ENCODE measurements around the gene ANK3. TPM values are rescaled to one million over a fixed set of nuclear protein-coding genes. Genes with fewer than 3 reads are reported as not detected.

ANK3 gene
- total RNA-seq, 1 experiment from 2014 or later = 15.3 TPM

- ChIA-PET POLR2A (no interaction called here), CTCF (no interaction called here), RAD21 (ENCODE audit: low non-redundant PET in 1 of 2, low total read pairs in 2 of 2, uncharacterized antibody in 2 of 2, unreplicated experiment in 2 of 2) (no interaction called here)
- no peaks in the 10 kb centered on the region for H4K20me1 ChIP-seq (ENCODE audit: insufficient read depth)
- TF ChIP-seq SP1 (IDR thresholded peaks at IDR 0.05; ENCODE audit: low read depth) (no peak), CBX3 (IDR thresholded peaks at IDR 0.05; ENCODE audit: low read depth) (no peak), POLR2AphosphoS5 (IDR thresholded peaks at IDR 0.05; ENCODE audit: low read depth, low read length) (no peak), SIN3A (IDR thresholded peaks at IDR 0.05; ENCODE audit: low read depth) (no peak), TCF7L2 (IDR thresholded peaks at IDR 0.05; ENCODE audit: borderline replicate concordance, extremely low read depth, insufficient read depth, insufficient read length) (no peak), SRF (IDR thresholded peaks at IDR 0.05; ENCODE audit: low read depth) (no peak), CEBPB (IDR thresholded peaks at IDR 0.05; ENCODE audit: low read depth) (no peak), ZFX (IDR thresholded peaks at IDR 0.05) (no peak), EZH2 (IDR thresholded peaks at IDR 0.05) (no peak), ZNF274 (IDR thresholded peaks at IDR 0.05; ENCODE audit: low read depth, low read length) (no peak), ELF1 (IDR thresholded peaks at IDR 0.05; ENCODE audit: borderline replicate concordance, low read depth) (no peak), RAD21 (IDR thresholded peaks at IDR 0.05; ENCODE audit: low read depth) (no peak), YY1 (IDR thresholded peaks at IDR 0.05; ENCODE audit: extremely low read depth, insufficient replicate concordance, low read depth, low read length) (no peak), FOSL1 (IDR thresholded peaks at IDR 0.05; ENCODE audit: low read depth) (no peak), EZH2phosphoT487 (IDR thresholded peaks at IDR 0.05; ENCODE audit: borderline replicate concordance) (no peak)
- TF ChIP-seq, protein P1, sequence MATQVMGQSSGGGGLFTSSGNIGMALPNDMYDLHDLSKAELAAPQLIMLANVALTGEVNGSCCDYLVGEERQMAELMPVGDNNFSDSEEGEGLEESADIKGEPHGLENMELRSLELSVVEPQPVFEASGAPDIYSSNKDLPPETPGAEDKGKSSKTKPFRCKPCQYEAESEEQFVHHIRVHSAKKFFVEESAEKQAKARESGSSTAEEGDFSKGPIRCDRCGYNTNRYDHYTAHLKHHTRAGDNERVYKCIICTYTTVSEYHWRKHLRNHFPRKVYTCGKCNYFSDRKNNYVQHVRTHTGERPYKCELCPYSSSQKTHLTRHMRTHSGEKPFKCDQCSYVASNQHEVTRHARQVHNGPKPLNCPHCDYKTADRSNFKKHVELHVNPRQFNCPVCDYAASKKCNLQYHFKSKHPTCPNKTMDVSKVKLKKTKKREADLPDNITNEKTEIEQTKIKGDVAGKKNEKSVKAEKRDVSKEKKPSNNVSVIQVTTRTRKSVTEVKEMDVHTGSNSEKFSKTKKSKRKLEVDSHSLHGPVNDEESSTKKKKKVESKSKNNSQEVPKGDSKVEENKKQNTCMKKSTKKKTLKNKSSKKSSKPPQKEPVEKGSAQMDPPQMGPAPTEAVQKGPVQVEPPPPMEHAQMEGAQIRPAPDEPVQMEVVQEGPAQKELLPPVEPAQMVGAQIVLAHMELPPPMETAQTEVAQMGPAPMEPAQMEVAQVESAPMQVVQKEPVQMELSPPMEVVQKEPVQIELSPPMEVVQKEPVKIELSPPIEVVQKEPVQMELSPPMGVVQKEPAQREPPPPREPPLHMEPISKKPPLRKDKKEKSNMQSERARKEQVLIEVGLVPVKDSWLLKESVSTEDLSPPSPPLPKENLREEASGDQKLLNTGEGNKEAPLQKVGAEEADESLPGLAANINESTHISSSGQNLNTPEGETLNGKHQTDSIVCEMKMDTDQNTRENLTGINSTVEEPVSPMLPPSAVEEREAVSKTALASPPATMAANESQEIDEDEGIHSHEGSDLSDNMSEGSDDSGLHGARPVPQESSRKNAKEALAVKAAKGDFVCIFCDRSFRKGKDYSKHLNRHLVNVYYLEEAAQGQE (IDR thresholded peaks at IDR 0.05; ENCODE audit: low read depth) = no peak
- H3K9me3 ChIP-seq (ENCODE audit: control insufficient read depth in 1 of 2, insufficient read depth in 1 of 2, low read depth in 1 of 2, low read length in 2 of 2) = no peaks in the 10 kb centered on the region
- H3K79me2 ChIP-seq (ENCODE audit: insufficient read depth, low read length) = no peaks in the 10 kb centered on the region
- H3K4me1 ChIP-seq (ENCODE audit: control insufficient read depth in 1 of 2, insufficient read depth in 2 of 2, low read length in 2 of 2) = 0 out of 4 replicates have a peak, but pooled peaks cover 0 to 4% of the 10 kb centered on the region in 2 experiments
- no TSS peak for BruUV-seq (replicated peaks)
- DNase-seq (ENCODE audit: low read depth, low spot score) (no peak), ATAC-seq (no peak)
- H3K27ac ChIP-seq (ENCODE audit: low read depth, low read length) = no peak overlapping the region
- H3K9me2 ChIP-seq (ENCODE audit: insufficient read depth) = no peaks in the 10 kb centered on the region
- H3K4me3 ChIP-seq (replicated peaks in 1 of 2; ENCODE audit: low read depth in 1 of 2, low read length in 2 of 2) = no peak overlapping the region
- H3K27me3 ChIP-seq (ENCODE audit: insufficient read depth, low read length) = no peaks in the 10 kb centered on the region
- no peak overlapping the region for H3K9ac ChIP-seq (ENCODE audit: low read length)
- H3K4me2 ChIP-seq (ENCODE audit: low read length) = no peak overlapping the region
- no peak overlapping the region for H2AFZ ChIP-seq (ENCODE audit: low read depth, low read length, poor library complexity, severe bottlenecking)
- no peaks in the 10 kb centered on the region; a peak in 1 of 4 replicates for H3K36me3 ChIP-seq (ENCODE audit: control insufficient read depth in 1 of 2, insufficient read depth in 2 of 2, low read length in 2 of 2)
- intact Hi-C loops (cut with micrococcal nuclease) = no loop called here
Observed at GRCh38 chr10:60197206-60197605, 192.5 kb downstream of the ANK3 start.
